Measurements from ENCODE around the gene ACBD6.
A peak's percentile ranks its signal among the peaks of the same experiment; 100 is the strongest.
"Not testable (repeated sequence)": the region's sequence is repeated elsewhere in the genome, so short reads cannot be mapped to it uniquely, and the experiment has no call there.

The ACBD6 gene

DNA sequence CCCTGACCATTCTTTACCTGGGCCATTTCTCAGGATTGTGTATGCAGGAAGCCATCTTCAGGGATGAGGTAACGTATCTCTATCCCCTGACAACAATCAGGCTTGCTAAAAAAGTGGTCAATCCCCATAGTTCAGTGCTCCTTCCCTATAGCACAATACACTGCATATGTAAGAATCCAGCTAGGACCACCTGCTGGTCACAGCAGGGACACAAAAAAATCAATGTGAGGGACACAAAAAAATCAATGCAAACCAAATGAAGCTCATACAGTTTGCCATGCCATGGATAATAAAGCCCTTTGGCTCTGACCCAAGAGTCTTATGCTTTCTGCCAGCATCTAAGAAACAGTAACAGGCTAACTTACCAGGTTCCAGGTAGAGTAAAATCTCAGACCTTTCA, 16.3 kb downstream of the ACBD6 start:
- no peak for DNase-seq

DNA sequence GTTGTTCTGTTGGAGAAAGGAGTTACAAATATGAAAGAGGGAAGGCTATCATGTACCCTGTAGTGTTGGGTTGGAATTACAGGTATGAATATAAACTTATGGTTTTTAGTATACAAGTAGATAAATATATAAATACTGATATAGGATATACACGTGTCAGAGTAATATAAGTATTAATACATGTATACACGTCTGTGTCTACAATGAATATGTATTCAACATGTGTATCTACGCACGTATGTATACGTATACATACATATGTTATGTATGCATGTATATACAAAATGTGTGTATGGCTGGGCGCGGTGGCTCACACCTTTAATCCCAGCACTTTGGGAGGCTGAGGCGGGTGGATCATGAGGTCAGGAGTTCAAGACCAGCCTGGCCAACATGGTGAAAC, 17.9 kb downstream of the ACBD6 start:
- DNase-seq, result no peak

DNA sequence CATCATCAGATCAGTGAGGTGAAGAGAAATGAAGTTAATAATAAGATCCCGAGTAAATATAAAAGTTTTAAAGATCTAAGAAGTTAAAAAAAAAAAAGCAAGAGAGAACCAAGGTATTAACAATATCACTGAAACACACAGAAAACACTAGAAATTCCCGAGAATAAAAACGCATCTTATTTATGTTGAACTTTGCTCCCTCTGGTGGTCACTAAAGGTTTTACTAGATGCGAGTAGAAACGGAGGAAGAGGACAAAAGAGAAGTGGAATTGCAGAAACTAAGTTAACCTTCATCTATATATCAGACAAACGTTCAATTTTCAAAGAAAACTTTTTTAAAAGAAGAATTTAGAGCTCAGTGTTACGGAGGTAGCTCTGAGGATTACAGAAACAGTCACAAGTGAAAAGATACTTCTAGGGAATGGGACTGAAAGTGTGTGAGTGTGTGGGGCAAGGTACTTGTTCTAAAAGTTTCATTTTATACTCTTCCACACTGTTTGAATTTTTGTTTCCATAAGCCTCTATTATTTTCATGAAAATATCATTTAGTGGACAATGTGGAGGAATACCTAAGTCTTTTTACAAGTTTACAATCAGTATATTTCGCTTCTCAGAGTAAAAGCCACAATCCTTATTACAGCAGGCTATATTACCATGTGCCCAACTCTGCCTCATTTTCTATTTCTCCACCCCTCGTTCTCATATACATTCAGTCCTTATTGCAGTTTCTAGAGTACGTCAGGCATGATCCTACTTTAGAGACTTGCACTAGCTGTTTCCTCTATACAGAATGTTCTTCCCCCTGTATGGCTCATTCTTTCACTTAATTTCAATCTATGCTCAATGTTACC, 19.7 kb downstream of the ACBD6 start:
- peak; percentile 66 for DNase-seq

DNA sequence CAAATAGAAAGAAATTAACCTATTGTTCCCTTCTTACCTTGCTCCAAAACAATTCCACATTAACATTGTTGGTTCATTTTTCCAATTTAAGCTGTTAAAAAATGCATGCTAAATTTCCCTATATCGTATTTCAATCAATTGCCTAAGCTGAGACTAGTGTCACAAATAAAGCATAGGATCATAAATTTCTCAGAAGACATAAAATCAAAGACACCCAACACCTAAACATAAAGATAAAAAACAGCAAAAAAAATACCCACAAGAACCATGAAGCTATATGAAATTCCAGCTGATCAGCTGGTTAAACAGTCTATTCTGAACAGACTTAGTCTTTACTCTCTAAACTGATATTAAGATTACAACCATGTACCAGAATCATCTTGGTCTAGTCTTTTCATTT, 32.3 kb downstream of the ACBD6 start:
- DNase-seq, result no peak

DNA sequence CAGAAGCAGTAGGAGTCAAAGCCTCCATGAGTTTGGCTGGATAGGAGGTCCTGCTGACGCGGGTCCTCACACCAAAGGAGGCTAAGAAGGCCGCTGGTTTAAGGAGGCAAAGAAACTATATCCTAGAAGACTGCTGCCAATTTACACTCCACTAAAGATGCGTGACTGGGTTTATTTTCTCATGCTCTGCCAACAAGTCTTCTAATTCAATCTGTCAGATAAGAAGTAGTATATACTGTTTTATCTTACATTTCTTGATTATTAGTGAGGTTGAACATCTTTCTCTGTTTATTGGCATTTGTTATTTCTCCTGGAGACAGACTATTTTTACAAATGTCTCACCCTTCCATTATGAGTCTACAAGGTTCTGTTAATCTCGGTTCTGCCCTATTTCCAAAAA, 34.1 kb downstream of the ACBD6 start:
- no peak for DNase-seq

DNA sequence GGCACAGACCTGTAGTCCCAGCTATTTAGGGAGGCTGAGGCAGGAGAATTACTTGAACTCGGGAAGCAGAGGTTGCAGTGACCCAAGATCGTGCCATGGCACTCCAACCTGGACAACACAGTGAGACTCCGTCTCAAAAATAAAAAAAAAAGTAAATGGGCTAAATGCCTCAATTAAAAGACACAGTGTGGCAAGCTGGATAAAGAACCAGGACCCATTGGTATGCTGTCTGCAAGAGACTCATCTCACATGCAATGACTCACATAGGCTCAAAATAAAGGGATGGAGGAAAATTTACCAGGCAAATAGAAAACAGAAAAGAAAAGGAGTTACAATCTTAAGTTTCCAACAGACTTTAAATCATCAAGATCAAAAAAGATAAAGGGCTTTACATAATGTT, 40.3 kb downstream of the ACBD6 start:
- no peak for DNase-seq

DNA sequence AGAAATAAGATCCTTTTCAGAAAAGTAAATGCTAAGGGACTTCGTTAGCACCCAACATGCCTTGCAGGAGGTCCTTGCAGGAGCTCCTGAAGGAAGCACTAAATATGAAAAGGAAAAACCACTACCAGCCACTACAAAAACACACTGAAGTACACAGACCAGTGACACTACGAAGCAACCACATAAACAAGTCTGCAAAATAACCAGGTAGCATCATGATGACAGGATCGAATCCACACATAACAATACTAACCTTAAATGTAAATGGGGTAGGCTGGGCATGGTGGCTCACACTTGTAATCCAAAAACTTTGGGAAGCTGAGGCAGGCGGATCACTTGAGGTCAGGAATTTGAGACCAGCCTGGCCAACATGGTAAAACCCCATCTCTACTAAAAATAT, 40.7 kb downstream of the ACBD6 start:
- DNase-seq, result not testable (repeated sequence)

DNA sequence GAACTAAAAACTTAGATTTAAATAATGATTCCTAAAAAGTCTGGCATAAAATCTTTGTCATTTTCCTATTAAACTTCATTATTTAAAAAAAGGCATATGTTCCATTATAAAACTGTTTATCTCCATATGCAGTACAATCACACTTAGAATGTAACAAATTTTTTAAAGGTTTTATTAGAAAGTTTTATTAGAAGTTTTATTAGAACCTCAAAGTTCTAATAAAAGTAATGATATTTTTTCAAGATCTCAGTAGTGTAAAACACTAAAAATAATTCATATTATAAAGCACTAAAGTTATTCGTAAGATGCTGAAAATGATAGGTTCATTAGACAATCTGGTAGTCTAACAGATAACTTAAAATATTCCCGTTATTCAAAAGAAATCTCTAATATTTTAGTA, 43.6 kb downstream of the ACBD6 start:
- DNase-seq, result no peak

DNA sequence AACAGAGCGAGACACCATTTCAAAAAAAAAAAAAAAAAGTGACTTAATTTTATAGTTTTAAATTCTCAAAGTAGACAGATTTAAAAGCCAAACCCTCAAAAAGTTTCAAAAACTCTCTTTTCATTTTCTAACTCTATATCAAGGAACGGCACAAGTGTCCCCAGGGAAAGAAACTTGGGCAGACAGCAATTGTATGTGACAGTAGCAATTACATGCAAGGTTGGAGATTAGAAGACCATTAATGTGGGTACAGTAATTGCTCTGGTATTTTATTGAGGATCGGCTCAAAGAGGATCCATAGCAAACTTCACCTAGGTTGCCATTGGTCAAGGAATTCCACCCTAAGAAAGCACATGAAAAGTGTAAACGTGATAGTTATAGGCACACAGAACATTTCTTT, 46.2 kb downstream of the ACBD6 start:
- DNase-seq, result no peak

DNA sequence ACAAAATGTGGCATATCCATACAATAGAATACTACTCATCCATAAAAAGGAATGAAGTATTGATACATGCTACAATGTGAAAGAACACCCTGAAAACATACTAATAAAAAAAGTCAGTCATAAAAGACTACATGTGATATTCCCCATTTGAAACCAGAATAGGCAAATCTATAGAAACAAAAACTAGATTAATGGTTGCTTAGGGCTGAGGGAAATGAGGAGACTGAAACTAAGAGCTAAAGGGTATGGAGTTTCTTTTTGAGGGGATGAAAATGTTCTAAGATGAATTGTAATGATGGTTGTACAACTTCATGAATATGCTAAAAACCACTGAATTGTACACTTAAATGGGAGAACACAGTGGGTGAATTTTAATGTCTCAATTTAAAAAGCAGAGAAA, 50.9 kb downstream of the ACBD6 start:
- no peak for DNase-seq

DNA sequence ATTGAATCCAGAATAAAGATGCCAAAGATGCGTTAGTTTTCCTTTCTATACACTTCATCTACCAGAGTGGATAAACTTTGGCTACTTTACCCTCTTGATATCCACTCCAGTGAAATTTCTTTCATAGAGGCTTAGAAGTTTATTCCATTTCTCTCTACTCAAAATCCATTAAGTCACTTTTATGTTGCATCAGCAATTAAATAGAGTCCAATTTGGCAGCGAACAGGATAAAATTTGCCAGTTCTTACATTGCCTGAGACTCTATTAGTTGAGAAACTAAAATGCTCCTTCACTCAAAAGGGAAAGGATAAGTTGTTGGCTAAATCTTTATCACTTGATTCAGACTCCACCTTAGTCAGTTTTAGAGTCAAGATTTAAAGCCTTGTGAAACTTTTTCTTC, 57.9 kb downstream of the ACBD6 start:
- no peak for DNase-seq

DNA sequence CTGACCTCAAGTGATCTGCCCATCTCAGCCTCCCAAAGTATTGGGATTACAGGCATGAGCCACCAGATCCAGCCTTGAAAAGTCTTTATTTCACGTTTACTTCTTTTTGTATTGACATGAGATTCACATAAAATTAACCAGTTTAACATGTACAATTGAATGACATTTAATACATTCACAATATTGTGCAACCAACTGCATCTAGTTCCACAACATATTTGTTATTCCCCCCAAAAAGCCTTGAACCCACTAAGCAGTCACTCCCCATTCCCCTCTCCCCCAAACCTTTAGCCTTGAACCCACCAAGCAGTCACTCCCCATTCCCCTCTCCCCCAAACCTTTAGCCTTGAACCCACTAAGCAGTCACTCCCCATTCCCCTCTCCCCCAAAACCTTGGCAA, 62.0 kb downstream of the ACBD6 start:
- no peak for DNase-seq

DNA sequence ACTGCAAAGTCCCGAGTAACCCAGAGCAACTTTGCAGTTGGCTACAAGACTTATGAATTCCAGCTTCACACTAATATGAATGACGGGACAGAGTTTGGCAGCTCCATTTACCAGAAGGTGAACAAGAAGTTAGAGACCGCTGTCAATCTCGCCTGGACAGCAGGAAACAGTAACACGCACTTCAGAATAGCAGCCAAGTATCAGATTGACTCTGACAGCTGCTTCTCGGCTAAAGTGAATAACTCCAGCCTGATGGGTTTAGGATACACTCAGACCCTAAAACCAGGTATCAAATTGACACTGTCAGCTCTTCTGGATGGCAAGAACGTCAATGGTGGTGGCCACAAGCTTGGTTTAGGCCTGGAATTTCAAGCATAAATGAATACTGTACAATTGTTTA, 66.8 kb downstream of the ACBD6 start:
- DNase-seq, result no peak

DNA sequence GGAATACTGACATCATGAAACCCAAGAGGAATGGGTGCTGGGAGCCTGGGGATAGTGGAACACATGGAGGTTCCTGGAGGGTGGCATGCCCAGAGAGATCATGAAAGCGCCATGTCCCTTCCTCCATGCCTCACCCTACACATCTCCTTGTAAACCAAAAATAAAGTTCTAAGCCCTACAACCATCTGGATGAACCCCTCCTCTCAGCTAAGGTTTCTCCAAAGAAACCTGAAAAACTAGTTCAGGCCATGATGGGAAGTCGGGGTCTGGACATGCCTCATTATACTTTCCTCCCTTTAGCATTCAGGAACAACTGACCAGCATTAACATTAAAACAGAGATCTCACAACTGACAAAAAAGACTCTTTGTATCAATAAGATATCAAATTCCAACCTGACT, 68.5 kb downstream of the ACBD6 start:
- DNase-seq, result no peak

DNA sequence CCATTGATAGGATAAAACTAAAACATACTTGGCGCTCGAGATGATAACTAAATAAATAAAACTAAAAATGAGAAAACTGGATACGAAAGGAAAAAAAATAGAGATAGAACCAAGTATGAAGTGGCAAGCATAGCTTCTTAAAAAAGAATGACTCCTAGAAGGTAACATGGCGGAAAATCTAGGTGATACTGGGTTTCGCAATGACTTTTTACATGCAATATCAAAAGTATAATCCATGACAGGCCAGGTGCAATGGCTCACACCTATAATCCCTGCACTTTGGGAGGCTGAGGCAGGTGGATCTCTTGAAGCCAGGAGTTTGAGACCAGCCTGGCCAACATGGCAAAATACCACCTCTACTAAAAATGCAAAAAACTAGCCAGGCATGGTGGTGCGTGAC, 70.7 kb downstream of the ACBD6 start:
- DNase-seq, result no peak

DNA sequence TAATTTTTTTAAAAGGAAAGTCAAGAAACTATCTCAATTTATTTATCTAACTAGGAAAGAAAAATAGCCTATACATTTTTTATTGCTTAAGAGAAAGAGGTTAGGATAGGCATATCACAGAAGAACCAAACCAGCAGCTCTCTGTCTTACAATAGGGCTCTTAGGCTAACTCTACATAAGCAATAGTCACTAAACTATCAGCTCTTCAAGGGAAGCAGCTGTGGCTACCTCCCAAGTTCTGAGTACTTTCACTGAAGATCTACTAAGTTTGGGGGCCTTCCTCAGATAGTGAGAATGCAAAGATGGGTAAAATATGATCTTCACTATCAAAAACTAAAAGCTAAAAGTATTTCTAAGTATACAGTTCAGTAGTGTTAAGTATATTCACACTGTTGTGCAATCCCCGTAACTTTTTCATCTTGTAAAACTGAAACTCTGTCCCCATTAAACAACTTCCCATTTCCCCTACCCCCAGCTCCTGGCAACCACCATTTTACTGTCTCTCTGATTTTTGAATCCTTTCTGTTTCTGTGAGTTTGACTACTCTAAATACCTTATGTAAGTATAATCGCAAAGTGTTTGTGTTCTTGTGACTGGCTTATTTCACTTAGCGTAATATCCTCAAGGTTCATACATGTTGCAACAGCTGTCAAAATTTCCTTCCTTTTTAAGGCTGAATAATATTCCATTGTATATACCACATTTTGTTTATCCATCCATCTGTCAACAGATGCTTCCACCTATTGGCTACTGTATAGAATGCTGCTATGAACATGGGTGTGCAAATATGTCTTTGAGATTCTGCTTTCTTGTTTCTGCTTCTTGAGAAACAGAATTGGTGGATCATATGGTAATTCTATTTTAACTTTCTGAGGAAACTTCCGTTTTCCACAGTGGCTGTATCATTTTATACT, 73.3 kb downstream of the ACBD6 start:
- no peak for DNase-seq

DNA sequence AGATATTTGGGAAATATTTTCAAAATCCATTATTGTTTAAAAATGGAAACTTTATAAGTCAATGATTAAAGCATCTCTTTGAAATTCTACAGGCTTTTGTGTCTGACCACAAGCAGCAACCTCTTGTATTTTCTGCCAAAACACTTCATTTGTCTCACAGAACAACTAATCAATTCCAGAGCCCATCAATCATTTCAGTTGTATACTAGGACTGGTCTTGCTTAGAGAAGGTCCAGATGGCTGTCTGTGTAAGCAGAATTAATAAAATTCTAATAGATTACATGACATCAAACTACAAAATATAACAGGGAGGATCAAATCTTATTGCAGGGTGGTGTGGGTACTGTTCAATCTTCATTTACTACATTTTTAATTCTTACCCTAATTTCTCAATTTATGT, 76.4 kb downstream of the ACBD6 start:
- DNase-seq, result no peak

DNA sequence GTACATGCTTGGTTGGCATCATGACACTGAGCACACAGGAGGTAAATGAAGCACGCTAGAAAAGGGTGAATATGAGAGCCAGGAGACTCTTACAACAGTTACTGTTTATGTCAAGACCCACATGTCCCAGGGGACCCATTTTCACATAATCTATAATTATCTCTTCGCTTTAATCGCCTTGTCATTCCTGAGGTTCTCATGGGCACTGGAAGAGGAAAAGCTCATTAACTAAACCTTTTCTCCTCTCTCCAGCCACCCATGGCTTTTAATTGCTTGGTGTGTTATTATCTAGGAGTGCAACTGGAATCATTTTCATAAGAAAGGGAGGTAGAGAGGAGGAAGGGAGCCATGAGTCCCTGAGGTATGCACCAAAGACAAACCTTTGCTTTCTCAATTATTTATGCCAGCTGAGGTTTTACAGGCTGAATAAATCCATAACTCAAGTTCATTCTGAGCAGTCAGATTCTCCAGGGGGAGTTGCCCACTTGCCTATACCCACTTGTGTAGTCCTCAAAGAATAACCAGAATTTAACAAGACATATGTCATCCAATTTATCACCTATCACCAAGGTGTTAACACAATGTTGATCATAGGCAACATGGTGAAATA, 77.4 kb downstream of the ACBD6 start:
- DNase-seq, result peak; percentile 85

DNA sequence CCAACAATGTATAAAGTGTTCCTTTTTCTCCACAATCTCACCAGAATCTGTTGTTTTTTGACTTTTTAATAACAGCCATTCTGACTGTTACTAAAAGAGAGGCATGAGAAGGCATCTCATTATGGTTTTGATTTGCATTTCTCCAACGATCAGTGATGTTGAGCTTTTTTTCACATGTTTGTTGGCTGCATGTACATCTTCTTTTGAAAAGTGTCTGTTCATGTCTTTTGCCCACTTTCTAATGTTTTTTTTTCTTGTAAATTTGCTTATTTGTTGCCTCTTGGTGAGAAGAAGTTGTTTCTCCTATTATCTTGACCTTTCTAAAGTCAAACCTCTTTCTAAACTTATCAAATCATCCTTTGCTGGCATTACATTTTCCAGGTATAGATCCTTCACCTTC, 80.8 kb downstream of the ACBD6 start:
- no peak for DNase-seq

DNA sequence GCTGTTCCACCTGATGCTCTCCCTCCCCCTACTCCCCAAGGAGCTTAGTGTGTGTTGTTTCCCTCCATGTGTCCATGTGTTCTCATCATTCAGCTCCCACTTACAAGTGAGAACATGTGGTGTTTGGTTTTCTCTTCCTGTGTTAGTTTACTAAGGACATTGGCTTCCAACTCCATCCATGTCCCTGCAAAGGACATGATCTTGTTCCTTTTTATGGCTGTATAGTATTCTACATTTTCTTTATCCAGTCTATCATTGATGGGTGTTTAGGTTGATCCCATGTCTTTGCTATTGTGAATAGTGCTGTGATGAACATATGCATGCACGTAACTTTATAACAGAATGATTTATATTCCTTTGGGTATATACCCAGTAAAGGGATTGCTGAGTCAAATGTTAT, 81.2 kb downstream of the ACBD6 start:
- DNase-seq, result not testable (repeated sequence)

DNA sequence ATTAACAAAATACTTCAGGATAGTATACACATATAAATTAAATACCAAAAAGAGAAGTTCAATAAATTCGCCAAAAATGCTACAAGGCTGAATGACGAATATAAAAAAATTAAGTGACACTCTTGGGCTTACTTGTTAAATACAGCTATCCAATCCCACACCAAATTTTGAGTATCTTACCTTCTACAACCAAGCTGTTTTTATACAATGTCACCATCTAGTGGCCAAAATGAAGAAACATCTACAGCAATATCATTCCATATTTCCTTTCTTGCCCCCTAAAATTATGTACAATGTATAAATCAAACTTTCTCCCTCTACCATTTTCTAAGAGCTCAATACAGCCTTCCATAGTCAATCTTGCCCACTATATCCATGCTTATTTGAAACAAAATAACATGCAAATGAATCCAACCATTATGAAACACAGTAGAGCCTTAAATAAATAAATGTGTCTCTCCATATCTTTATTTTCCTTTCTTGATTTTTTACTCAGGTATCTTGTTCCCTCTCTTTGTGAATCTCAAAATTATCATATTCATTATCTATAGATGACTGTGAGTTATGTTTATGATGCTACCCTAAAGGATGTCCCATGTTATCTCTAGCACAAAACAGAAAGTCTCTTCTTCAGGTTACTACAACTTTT, 86.3 kb downstream of the ACBD6 start:
- peak; percentile 79 for DNase-seq

DNA sequence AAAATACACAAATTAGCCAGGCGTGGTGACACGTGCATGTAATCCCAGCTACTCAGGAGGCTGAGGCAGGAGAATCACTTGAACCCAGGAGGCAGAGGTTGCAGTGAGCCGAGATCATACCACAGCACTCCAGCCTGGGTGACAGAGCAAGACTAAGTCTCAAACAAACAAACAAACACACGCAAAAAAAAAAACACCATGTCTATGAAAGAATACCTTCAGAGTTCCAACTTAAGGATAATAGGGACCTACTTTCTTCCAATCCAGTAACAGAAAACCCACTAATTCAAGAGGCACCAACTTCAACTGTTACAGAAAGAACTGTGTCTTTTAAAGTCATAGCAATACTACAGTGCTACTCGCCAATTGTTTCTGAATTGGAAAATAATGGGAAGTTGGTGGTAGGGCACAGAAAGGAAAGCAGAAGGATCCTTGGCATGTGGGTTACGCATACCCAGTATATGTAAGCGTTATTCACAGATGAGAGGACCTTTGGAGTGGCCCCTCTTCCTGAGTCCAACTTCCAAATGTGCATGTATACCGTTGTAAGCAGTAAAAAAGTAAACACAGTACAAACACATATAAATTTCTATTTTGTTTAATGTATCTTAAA, 87.0 kb downstream of the ACBD6 start:
- DNase-seq, result no peak

DNA sequence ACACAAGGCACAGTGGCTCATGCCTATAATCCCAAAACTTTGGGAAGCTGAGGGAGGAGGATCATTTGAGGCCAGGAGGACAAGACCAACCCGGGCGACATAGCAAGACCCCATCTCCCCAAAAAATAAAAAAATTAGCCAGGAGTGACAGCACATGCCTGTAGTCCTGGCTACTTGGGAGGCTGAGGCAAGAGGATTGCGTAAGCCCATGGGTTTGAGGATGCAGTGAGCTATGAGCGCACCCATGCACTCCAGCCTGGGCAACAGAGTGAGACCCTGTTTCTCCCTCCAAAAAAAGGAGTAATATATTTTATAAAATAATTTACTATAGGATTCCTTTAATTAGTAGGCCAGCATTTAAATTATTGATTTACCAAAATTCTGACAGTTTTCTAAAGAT, 89.8 kb downstream of the ACBD6 start:
- no peak for DNase-seq

Data from NCI-H2171 treated with DMSO at 0.1 percent for 48 hours (cell line).